Stimulated activated CD4-positive, alpha-beta T cell treated with anti-CD3 and anti-CD28 coated beads, Interleukin-4, amount 100 ng/mL, for 24 hours (primary cell): ENCODE measurements around the gene ARL13B.
"Not testable (repeated sequence)": the region's sequence is repeated elsewhere in the genome, so short reads cannot be mapped to it uniquely, and the experiment has no call there.

Experiments
- DNase-seq: peaks from one replicate; pipeline ENCODE4 v3.0.0-alpha.2; 2020

The ARL13B gene

GRCh38 chr3:94064243-94064860 is 84.4 kb downstream of the ARL13B start:
- no peak for DNase-seq

GRCh38 chr3:94065122-94065521 is 85.2 kb downstream of the ARL13B start:
- DNase-seq = no peak

DNA sequence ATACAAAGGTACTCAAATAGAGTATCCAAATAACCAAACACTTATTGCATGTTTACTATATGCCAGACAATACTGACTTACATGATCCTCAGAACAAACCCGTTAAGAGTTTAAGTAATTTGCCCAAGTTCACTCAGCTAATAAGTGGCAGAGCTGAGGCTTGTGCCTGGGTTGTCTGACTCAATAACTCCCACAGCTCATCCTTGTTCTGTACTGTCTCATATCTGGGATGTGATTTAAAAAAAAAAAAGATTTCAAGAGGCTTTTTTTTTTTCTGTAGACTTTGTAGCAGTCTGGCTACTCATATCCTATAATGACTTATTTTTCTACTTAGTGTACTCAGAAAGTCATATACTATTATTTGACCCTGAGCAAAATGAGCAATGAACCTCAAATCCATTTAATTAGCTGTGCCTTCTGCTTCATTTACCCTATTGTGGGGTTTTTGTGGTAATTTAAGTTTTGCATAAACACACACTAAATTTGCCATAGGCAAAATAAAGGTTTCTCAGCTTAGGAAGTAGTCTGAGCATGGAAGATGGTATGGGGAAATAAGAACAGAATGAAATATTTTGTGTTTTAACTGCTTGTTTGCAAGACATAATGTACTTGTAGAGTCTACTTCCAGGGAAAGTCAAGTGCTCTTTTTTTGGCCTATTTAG is 86.0 kb downstream of the ARL13B start:
- DNase-seq = no peak

DNA sequence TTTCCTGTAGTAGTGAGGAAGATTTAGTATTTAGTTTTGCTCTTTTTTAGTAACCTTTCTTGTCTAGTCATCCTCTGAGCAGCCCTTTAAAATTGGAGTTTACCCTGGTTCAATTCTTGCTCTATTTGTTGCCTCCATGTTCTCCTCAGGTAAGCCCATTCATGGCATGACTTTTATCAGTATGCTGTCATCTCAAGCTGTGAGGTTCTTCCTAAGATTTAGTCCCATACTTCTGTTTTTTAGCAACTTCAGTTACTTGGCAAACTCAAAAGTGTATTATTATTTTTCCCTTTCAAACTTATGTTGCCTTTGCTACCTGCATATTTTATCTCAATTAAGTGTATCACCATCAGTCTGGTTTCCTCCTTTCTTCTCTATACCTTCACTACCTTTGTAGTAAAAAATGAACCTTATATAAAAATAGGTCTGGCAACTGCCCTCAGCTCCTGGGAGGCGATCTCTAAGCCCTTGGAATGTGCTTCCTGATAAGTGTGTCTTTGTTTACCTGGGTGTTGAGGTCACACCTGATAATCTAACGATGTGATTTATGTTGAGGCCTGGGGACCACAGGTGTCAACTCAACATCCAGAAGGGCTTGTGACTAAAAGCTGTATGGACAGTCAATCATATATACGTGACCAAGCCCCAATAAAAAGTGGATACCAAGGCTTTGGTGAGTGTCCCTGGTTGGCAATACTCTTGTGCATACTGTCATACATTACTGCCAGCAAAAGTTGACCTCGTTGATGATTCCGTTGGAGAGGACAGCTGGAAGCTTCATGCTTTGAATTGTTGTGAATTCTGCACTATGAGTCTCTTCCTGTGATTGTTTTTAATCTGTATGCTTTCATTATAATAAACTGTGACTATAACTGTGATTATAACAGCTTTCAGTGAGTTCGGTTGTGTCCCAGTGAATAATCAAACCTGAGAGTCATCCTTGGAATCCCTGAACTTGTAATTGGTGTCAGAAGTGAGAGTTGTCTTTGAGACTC is 86.8 kb downstream of the ARL13B start:
- DNase-seq = no peak

DNA sequence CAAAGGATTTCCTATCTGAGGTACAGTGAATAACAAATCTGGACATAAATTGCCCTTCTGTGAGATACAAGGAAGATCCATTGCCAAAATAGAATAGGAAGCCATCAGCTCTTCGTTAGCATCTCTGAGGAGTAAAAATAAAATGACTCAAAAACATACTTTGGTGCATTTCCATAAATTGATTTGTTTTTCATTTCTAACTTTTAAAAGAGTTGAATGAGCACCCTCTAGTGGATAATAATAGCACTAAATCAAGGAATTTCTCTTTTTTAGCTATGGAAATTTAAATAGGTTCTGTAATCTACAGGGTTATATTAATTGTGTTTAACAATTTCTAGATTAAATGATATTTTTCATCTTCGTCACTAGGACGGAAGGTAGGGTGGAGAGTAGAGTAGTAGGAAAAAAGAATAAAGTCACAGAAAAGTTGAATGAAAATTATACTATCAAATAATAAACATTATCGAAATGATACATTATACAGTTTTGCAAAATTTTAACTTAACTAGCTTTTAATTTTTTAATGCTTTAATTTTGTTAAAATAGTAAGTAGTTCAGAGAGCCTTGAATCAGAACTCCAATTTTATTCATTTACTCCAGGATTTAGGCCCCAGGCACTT is 89.3 kb downstream of the ARL13B start:
- no peak for DNase-seq

DNA sequence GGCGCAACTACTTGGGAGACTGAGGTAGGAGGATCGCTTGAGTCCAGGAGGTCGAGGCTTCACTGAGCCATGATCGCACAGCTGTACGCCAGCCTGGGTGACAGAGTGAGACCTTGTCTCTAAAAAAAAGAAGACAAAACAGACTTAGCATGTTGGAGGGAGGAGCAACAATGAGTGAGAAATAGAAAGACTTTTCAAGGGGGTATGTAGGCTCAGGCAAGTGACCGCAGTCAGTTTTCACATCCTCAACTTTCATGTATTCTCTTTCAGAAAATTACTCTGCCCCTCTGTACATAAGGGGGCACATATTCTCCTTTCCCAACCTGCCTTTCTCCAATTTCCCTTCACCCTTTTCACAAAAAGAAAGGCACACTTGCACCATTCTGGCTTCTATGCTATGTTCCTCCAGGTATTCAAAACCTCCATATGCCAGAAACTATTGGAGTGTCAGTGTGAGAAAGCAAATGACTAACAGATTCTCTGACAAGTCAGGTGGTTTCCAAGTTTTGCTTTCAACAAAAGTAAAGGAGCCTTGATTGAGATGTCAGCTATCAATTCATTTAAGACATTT is 90.5 kb downstream of the ARL13B start:
- no peak for DNase-seq

DNA sequence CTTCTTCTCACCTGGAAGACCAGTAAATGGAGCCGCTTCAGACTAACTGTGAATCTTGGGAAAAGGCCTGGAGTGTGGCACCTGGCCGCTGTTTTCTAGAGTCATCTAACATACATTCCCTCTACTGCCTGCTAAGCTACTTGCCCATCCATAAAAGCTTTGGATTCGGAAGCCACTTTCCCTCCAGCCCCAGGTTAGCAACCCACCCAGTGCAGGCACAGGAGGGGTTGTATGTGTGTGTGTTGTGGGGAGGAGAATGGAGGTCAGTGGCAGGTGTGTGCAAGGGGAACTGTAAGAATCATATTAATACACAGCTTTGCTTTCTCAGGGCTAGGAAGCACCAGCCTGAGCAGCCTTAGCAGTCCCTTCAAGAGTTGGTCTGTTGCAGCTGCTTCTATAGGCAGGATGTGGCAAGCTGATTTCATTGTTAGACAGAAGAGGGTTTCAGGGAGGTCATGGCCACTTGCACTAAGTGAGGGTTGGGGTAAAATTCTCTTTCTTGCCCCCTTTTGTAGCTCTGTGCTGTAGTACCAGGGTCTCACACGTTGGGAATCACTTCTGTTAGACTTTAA is 91.8 kb downstream of the ARL13B start:
- DNase-seq = no peak

GRCh38 chr3:94076055-94076454 is 96.1 kb downstream of the ARL13B start:
- no peak for DNase-seq

DNA sequence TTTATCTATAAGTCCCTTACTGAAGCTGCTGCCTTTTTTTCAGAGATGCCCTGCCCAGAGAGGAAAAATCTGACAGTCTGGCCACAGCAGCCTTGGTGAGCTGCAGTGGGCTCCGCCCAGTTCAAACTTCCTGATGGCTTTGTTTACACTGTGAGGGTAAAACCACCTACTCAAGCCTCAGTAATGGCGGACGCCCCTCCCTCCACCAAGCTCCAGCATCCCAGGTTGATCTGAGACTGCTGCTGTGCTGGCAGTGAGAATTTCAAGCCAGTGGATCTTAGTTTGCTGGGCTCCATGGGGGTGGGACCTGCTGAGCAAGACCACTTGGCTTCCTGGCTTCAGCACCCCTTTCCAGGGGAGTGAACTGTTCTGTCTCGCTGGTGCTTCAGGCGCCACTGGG is 100.6 kb downstream of the ARL13B start:
- not testable (repeated sequence) for DNase-seq

DNA sequence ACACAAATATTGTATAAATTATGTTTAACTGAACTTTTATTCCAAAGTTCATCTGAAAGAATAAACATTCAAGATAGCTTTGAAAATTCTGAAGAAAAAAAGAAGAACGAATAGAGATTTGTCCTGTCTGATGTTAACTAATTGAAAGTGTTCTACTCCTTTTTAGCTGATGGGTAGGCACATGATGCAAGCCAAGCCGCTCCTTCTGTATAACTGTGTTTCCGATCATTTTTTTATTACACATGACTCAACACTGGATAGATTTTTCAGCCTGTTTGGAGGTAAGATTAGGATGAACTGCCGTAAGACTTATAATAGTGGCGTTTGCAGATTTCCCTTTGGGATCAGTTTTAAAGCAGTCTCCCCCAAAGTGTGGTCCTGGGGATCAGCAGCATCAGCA is 101.9 kb downstream of the ARL13B start:
- no peak for DNase-seq

GRCh38 chr3:94082391-94082937 is 102.5 kb downstream of the ARL13B start:
- DNase-seq = no peak

DNA sequence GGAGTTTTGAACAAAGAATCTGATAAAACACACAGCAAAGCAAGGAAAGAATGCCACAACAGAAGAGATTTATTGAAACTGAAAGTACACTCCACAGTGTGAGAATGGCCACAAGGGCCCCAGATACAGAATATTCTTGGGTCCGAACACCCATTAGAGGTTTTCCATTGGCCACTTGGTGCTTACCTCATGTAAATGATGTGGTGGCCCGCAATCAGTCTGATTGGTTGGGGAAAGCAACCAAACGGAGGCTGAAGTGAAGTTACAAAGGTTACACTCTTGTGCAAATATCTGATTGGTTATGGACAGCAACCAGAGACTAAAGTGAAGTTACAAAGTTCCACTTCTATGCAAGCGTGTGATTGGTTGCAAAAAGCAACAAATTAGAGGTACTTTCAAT is 103.3 kb downstream of the ARL13B start:
- DNase-seq = no peak

DNA sequence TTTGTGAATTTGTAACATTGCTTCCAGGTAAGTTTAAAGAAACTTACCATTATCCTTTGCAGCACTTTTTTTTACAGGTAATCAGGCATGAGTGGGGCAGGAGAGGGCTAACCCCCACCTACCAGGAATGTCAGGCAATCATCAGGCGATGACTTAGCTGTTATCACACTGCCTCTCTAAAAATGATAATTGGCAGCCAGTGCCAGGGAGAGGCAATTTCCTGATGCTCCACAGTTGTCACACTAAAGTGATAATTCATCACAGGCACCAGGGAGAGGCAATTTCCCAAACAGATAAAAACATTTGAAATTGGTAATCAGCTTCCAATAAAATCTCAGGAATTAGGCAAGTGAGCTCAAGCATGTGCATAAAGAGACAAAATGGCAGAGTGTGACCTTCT is 109.2 kb downstream of the ARL13B start:
- no peak for DNase-seq

GRCh38 chr3:94092086-94092485 is 112.1 kb downstream of the ARL13B start:
- no peak for DNase-seq

- no peak for DNase-seq
Measured at GRCh38 chr3:94093151-94093550, 113.2 kb downstream of the ARL13B start.

DNA sequence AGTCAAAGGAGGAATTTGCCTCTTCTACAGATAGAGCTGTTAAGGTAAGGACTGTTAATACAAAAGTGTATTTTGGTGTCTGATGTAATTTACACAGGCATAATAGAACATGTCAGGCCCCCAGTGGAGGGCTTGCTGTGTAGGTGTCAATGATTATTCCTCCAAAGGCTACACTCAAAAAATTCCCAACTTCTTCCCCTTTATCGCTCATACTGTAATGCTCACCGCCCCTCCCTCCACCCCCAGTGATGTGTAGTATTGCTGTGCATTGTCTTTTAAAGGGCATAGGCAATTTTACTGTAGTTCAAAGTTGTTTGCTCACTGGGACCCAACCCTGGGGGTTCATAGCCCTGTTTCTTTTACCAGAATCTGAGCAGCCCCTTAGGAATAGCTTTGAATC is 115.2 kb downstream of the ARL13B start:
- DNase-seq = no peak

GRCh38 chr3:94098452-94098851 is 118.5 kb downstream of the ARL13B start:
- no peak for DNase-seq

GRCh38 chr3:94099311-94099710 is 119.4 kb downstream of the ARL13B start:
- DNase-seq = no peak

DNA sequence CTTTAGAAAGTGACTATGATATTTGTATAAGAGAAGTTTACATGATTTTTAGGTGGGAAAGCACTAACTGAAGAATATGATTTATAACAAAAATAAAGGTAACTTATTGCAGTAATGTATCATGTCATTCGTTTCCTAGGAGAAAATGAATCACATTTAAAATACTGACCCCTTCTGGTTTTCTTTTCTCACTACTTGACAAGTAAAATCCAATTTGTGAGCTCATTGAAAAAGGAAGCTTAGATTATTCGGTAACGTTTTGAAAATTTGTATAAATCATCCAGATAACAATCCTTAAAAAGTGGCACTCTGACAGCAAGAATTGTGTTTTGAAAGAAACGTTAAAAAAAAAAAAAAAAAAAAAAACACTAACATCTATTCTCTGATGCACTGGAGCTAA is 121.9 kb downstream of the ARL13B start:
- DNase-seq = no peak
